ENCODE data around the gene TNXB.

DNA sequence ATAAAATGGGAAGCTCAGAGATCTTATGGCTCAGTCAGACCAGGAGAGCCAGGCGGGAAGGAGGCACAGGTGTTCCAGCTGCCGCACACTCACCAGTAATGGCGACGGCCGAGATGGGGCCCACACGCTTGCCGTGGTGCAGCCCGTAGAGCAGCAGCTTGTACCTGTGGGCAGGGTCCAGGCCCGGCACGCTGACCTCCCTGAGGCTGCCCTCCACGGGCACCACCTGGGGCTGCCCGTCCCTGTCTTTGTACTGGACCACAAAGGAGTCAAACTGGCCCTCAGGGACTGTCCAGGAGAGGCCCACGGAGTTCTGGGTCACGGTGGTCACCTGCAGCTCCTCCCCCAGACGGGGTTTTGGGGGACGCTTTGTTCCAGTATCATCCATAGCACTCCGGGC, 39.7 kb downstream of the TNXB start:
- TF ChIP-seq, protein P1, sequence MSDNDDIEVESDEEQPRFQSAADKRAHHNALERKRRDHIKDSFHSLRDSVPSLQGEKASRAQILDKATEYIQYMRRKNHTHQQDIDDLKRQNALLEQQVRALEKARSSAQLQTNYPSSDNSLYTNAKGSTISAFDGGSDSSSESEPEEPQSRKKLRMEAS (IDR thresholded peaks at IDR 0.05): no peak
- TF ChIP-seq CEBPB (IDR thresholded peaks at IDR 0.05) (no peak), ZBTB7A (IDR thresholded peaks at IDR 0.05; ENCODE audit: low read depth) (no peak), RAD21 (IDR thresholded peaks at IDR 0.05; ENCODE audit: low read depth) (no peak), YY1 (IDR thresholded peaks at IDR 0.05; ENCODE audit: low read depth) (no peak), CREB1 (IDR thresholded peaks at IDR 0.05; ENCODE audit: low read depth) (no peak), TAF1 (IDR thresholded peaks at IDR 0.05; ENCODE audit: low read depth) (no peak), EP300 (IDR thresholded peaks at IDR 0.05; ENCODE audit: borderline replicate concordance) (no peak), NFIC (IDR thresholded peaks at IDR 0.05) (no peak)
- TF ChIP-seq, protein P2, sequence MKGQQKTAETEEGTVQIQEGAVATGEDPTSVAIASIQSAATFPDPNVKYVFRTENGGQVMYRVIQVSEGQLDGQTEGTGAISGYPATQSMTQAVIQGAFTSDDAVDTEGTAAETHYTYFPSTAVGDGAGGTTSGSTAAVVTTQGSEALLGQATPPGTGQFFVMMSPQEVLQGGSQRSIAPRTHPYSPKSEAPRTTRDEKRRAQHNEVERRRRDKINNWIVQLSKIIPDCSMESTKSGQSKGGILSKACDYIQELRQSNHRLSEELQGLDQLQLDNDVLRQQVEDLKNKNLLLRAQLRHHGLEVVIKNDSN (IDR thresholded peaks at IDR 0.05): no peak
- TF ChIP-seq, protein P3, sequence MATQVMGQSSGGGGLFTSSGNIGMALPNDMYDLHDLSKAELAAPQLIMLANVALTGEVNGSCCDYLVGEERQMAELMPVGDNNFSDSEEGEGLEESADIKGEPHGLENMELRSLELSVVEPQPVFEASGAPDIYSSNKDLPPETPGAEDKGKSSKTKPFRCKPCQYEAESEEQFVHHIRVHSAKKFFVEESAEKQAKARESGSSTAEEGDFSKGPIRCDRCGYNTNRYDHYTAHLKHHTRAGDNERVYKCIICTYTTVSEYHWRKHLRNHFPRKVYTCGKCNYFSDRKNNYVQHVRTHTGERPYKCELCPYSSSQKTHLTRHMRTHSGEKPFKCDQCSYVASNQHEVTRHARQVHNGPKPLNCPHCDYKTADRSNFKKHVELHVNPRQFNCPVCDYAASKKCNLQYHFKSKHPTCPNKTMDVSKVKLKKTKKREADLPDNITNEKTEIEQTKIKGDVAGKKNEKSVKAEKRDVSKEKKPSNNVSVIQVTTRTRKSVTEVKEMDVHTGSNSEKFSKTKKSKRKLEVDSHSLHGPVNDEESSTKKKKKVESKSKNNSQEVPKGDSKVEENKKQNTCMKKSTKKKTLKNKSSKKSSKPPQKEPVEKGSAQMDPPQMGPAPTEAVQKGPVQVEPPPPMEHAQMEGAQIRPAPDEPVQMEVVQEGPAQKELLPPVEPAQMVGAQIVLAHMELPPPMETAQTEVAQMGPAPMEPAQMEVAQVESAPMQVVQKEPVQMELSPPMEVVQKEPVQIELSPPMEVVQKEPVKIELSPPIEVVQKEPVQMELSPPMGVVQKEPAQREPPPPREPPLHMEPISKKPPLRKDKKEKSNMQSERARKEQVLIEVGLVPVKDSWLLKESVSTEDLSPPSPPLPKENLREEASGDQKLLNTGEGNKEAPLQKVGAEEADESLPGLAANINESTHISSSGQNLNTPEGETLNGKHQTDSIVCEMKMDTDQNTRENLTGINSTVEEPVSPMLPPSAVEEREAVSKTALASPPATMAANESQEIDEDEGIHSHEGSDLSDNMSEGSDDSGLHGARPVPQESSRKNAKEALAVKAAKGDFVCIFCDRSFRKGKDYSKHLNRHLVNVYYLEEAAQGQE (IDR thresholded peaks at IDR 0.05; ENCODE audit: low read depth): no peak

All from Ishikawa (cell line).